Common myeloid progenitor, CD34-positive (primary cell): ENCODE measurements around the gene MLLT1.

Experiments
- CTCF ChIA-PET: fragments of 350-600 bp; sonication (Branson Sonifier 250); formaldehyde crosslinking; loops from one replicate; lab custom pipeline; 2021; ENCODE audit warnings: antibody characterized with exemption; lab: Charles Lee
- POLR2A ChIA-PET: fragments of 350-600 bp; sonication (Branson Sonifier 250); formaldehyde crosslinking; loops from one replicate; lab custom pipeline; 2021; ENCODE audit warnings: antibody characterized with exemption; lab: Charles Lee
- DNase-seq, 3 donors: peaks; one replicate each; pipeline versions ENCODE4 v3.0.0 to v3.0.0-alpha.2; 2013
- H3K27ac ChIP-seq, 2 experiments: 1 replicate in 1 of 2; 2 replicates in 1 of 2; pipeline ENCODE4 v1.7.0; 2013; ENCODE audit warnings: inconsistent platforms in 2 of 2, low read length in 2 of 2, mild to moderate bottlenecking in 2 of 2, low read depth in 1 of 2, moderate library complexity in 1 of 2; ENCODE audit not compliant: severe bottlenecking in 2 of 2, insufficient read depth in 1 of 2, poor library complexity in 1 of 2
- H3K27me3 ChIP-seq, 5 experiments: replicated peaks in 2 of 5; 1 replicate in 3 of 5; 2 replicates in 2 of 5; pipeline versions ENCODE4 v1.6.1 to v1.7.0; 2013; ENCODE audit warnings: low read length in 4 of 5, mild to moderate bottlenecking in 2 of 5, moderate library complexity in 2 of 5, inconsistent platforms in 1 of 5; ENCODE audit not compliant: insufficient read depth in 5 of 5, control insufficient read depth in 4 of 5
- H3K36me3 ChIP-seq, 4 experiments: 1 replicate in 2 of 4; 2 replicates in 2 of 4; pipeline versions ENCODE4 v1.6.1 to v1.7.0; 2013; ENCODE audit warnings: low read length in 3 of 4, control low read depth in 1 of 4, mild to moderate bottlenecking in 1 of 4; ENCODE audit not compliant: control insufficient read depth in 4 of 4, insufficient read depth in 4 of 4
- H3K4me1 ChIP-seq, 4 experiments: 1 replicate in 3 of 4; 2 replicates in 1 of 4; pipeline versions ENCODE4 v1.6.1 to v1.7.1; 2013; ENCODE audit warnings: low read length in 3 of 4, mild to moderate bottlenecking in 3 of 4, control low read depth in 1 of 4, inconsistent platforms in 1 of 4, moderate library complexity in 1 of 4; ENCODE audit not compliant: control insufficient read depth in 4 of 4, insufficient read depth in 4 of 4; ENCODE audit errors: control extremely low read depth in 1 of 4
- H3K4me3 ChIP-seq, 7 experiments: 1 replicate in 4 of 7; 2 replicates in 3 of 7; pipeline versions ENCODE4 v1.5.1 to v1.7.0; 2013; ENCODE audit warnings: mild to moderate bottlenecking in 7 of 7, low read length in 6 of 7, moderate library complexity in 6 of 7, inconsistent platforms in 2 of 7, low read depth in 2 of 7, control low read depth in 1 of 7; ENCODE audit not compliant: insufficient read depth in 4 of 7, control insufficient read depth in 1 of 7; ENCODE audit errors: extremely low read depth in 1 of 7
- H3K9me3 ChIP-seq, 5 experiments: 1 replicate in 4 of 5; 2 replicates in 1 of 5; pipeline versions ENCODE4 v1.6.1 to v1.7.1; 2013; ENCODE audit warnings: low read length in 4 of 5, mild to moderate bottlenecking in 2 of 5, inconsistent platforms in 1 of 5, low read depth in 1 of 5, moderate library complexity in 1 of 5; ENCODE audit not compliant: control insufficient read depth in 4 of 5, insufficient read depth in 2 of 5; ENCODE audit errors: control extremely low read depth in 1 of 5
- WGBS: methylation state at CpG from one replicate; pipeline ENCODE4 v1.1.5; 2013; ENCODE audit not compliant: insufficient coverage; 5-methylcytosine and 5-hydroxymethylcytosine counted together

The MLLT1 gene

GRCh38 chr19:6187374-6187773, 92.4 kb downstream of the MLLT1 start:
- H3K36me3 ChIP-seq: peaks cover 0 to 4% (median 1%) of the 10 kb centered on the region in 4 experiments
- H3K9me3 ChIP-seq: peaks cover 0 to 23% (median 6%) of the 10 kb centered on the region in 5 experiments
- WGBS: 97% methylated on average over 6 of the region's 6 CpGs
- no peaks in the 10 kb centered on the region for H3K4me1 ChIP-seq
- POLR2A ChIA-PET: no interaction called here
- no peak overlapping the region for H3K4me3 ChIP-seq
- no peak for DNase-seq
- no peak overlapping the region for H3K27ac ChIP-seq
- CTCF ChIA-PET: no interaction called here
- H3K27me3 ChIP-seq: no peaks in the 10 kb centered on the region

- WGBS: 97% methylated on average over 4 of the region's 4 CpGs
- no peaks in the 10 kb centered on the region for H3K36me3 ChIP-seq
- no peak for DNase-seq
- POLR2A ChIA-PET: no interaction called here
- CTCF ChIA-PET: interaction anchor here (1.1 kb wide), 1 partner anchor 168 kb away, joined by 3 read pairs; no protein-coding TSS in a partner anchor
- no peak overlapping the region for H3K27ac ChIP-seq
- no peaks in the 10 kb centered on the region for H3K27me3 ChIP-seq
- peaks cover 0 to 16% (median 4%) of the 10 kb centered on the region in 5 experiments for H3K9me3 ChIP-seq
- peaks cover 0 to 2% (median 0%) of the 10 kb centered on the region in 4 experiments for H3K4me1 ChIP-seq
- H3K4me3 ChIP-seq: no peak overlapping the region
Measured at GRCh38 chr19:6185835-6186834, 93.6 kb downstream of the MLLT1 start.

GRCh38 chr19:6185093-6185834, 94.5 kb downstream of the MLLT1 start:
- CTCF ChIA-PET: no interaction called here
- no peak overlapping the region for H3K27ac ChIP-seq
- H3K4me1 ChIP-seq: peaks cover 0 to 2% (median 0%) of the 10 kb centered on the region in 4 experiments
- no peaks in the 10 kb centered on the region for H3K36me3 ChIP-seq
- no peak overlapping the region for H3K4me3 ChIP-seq
- 87% methylated on average over 10 of the region's 10 CpGs for WGBS
- DNase-seq: no peak
- POLR2A ChIA-PET: no interaction called here
- H3K9me3 ChIP-seq: peaks cover 0 to 11% (median 4%) of the 10 kb centered on the region in 5 experiments
- no peaks in the 10 kb centered on the region for H3K27me3 ChIP-seq

DNA sequence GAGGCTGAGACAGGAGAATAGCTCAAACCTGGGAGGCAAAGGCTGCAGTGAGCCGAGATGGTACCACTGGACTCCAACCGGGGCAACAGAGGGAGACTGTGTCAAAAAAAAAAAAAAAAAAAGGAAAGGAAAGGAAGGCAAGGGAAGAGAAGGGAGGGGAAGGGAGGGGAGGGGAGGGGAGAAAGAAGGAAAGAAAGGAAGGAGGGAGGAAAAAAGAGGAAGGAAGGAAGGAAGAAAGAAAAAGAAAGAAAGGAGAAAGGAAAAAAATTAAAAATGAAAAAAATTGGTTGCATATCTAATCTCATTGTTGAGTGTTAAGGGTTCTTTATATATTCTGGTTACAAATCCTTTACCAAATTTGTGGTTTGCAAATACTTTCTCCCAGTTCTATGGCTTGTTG, 98.7 kb downstream of the MLLT1 start:
- no peak overlapping the region for H3K27ac ChIP-seq
- H3K4me3 ChIP-seq: no peak overlapping the region
- 83% methylated on average over 2 of the region's 2 CpGs for WGBS
- peaks cover 0 to 4% (median 0%) of the 10 kb centered on the region in 4 experiments for H3K4me1 ChIP-seq
- H3K9me3 ChIP-seq: no peaks in the 10 kb centered on the region
- H3K36me3 ChIP-seq: no peaks in the 10 kb centered on the region
- H3K27me3 ChIP-seq: no peaks in the 10 kb centered on the region
- DNase-seq: no peak
- POLR2A ChIA-PET: no interaction called here
- CTCF ChIA-PET: interaction anchor here (1.2 kb wide), 1 partner anchor 106 kb away, joined by 3 read pairs; no protein-coding TSS in a partner anchor

GRCh38 chr19:6173190-6173589, 106.6 kb downstream of the MLLT1 start:
- WGBS: 100% methylated on average over 3 of the region's 5 CpGs
- ChIA-PET CTCF (interaction anchor here (0.6 kb wide), 1 partner anchor 123 kb away, joined by 3 read pairs; no protein-coding TSS in a partner anchor), POLR2A (no interaction called here)
- peaks cover 0 to 11% (median 4%) of the 10 kb centered on the region in 5 experiments for H3K9me3 ChIP-seq
- DNase-seq: no peak
- H3K27me3 ChIP-seq: no peaks in the 10 kb centered on the region
- no peak overlapping the region for H3K27ac ChIP-seq
- H3K36me3 ChIP-seq: no peaks in the 10 kb centered on the region
- peaks cover 0 to 2% (median 0%) of the 10 kb centered on the region in 4 experiments for H3K4me1 ChIP-seq
- no peak overlapping the region for H3K4me3 ChIP-seq

DNA sequence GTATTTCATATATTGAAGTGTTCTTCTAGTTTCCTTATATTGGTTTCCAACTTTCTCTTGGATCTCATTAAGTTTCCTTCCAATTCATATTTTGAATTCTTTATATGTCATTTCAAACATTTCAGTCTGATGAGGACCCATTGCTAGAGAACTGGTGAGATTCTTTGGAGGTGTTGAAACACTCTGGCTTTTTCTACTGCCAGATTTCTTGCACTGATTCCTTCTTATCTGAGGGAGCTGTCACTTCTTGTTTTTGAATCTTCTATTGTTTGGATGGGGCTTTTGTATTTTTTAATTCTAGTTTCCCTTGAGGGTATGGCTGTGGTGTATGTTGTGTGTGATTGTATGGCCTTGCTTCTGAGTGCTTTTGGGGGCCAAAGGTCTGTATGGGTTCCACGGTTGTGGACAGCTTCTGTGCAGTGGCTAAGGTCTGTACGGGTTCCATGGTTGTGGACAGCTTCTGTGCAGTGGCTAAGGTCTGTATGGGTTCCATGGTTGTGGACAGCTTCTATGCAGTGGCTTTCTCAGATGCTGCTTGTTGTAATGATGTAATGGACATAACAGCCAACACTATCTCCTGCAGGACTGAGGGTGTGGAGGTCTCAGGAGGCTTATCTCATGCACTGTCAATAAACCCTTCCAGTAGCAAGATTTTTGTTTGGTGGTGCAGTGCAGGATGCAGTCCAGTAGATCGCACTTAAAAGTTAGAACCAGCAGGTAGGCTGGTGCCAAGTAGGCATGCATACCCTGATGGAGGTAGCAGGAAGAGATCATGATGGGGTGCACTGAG, 107.5 kb downstream of the MLLT1 start:
- Histone ChIP-seq H3K9me3 (peaks cover 0 to 11% (median 4%) of the 10 kb centered on the region in 5 experiments), H3K4me3 (no peak overlapping the region), H3K27ac (no peak overlapping the region), H3K27me3 (no peaks in the 10 kb centered on the region), H3K4me1 (no peaks in the 10 kb centered on the region), H3K36me3 (no peaks in the 10 kb centered on the region)
- DNase-seq: no peak
- ChIA-PET POLR2A (no interaction called here), CTCF (no interaction called here)
- WGBS: 100% methylated on average over 1 of the region's 3 CpGs
